Renal cortical epithelial cell (primary cell): ENCODE measurements around the gene PGLYRP1. TPM values are rescaled to one million over a fixed set of nuclear protein-coding genes. Genes with fewer than 3 reads are reported as not detected.

Source experiments
- DNase-seq: peaks from one replicate; pipeline ENCODE4 v3.0.0-alpha.2; 2011; ENCODE audit warnings: low read depth
- total RNA-seq: library from RNA; depleted of rRNA; stranded (reverse); fragments of >200 nt; gene quantifications from 2 replicates; pipeline ENCODE4 v1.2.3, GENCODE V29; 2014

The PGLYRP1 gene, protein sequence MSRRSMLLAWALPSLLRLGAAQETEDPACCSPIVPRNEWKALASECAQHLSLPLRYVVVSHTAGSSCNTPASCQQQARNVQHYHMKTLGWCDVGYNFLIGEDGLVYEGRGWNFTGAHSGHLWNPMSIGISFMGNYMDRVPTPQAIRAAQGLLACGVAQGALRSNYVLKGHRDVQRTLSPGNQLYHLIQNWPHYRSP
- not detected in 2 replicates for total RNA-seq

DNA sequence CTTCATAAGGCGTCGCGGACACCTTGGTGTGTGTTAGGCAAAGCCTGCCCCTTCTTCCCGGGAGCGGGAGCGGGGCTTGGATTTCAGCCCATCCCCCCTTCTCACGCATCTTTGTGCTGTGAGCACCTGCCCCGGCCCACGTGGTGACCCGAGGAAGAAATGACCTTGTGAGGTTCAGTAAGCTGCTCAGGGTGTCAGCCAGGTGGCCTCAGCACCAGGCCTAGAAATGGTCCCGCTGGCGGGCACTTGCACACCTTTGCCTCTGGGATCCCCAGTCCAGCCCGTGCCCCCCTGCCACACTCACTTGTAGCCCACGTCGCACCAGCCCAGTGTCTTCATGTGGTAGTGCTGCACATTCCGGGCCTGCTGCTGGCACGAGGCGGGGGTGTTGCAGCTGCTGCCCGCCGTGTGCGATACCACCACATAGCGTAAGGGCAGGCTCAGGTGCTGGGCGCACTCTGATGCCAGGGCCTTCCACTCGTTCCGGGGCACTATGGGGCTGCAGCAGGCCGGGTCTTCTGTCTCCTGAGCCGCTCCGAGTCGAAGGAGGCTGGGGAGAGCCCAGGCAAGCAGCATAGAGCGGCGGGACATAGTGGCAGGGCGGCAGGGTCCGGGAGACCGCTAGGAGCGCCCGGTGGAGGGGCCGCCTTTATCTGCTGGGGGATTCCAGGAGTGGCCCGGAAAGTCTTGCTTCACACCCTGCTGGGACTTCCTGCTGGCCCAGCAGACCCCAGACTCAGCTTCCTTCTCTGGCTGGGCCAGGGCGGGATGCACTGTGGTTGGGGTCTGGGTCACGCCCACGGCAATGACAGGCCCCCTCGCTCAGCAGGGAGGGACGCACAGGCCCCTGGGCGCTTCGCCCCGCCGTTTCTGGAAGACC, at the start of gene PGLYRP1:
Gene PGLYRP1, minus strand, starts transcription at position 623 of the 880 bp plus-strand sequence. Its CDS starts 32 bp downstream, at position 591.
- no peak for DNase-seq

DNA sequence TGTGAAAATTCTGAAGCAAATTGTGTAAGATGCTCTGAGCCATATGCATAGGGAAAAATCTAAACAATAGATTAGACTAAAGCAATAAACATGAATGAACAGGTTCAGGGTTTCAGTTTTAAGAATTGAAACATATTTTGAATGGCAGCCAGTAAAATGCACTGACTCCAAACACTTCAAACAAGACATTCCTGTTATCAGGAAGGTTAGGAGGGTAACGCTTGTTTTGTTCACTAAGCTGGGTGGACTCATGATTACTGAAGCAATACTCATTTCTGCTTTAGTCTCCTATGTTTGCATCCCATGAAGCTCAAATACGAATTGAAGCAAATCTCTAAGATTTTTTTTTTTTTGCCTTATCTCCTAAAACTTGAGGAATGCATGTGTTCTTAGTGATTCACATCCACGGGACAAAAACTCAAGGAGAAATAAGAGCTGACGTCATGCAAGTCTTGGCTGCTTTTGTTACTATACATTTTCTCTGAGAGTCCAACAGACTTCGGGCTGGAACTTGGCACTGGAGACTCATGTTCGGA, 47.0 kb upstream of the PGLYRP1 start:
- DNase-seq, result no peak

DNA sequence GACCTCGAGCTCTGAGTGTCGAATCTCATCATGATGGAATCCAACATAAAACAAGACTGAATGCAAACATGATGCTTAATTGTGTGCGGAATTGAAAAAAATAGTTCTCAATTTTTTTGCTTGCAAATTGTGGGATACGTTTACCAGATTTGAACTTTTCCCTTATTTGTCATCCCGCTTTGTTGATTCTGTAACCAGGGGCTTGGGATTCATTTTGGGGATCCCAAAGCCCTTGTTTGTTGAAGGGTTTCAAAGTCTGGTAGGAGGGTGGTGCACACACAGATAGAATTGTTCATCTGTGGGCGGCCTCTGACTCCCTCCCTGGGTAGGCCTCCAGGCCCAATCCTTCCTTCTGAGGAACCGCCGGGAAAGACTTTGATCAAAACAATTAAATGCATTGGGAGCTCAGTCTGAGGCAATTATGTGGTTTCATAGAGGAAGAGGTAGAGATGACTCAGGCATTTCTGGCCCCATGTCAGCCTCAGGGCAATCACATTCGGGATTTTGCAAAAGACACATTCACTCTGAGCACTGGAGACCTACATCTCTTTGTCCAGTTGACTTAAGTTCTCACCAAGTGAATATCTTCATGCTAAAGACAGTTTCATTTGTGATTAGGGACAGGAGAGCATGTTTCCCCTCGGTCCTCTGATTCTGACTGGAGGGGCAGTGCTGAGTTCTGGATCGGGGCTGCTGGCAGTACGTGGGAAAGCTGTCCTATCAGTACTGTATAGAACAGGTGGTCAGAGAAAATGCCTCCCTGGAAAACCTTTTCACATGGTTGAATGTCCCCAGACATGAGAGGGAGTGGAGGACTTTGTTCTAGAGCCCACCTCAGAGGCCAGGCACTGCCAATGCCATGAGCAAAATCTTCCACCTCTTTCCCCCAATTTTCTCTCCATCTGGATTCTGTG, 45.7 kb upstream of the PGLYRP1 start:
- peak; percentile 92 for DNase-seq

DNA sequence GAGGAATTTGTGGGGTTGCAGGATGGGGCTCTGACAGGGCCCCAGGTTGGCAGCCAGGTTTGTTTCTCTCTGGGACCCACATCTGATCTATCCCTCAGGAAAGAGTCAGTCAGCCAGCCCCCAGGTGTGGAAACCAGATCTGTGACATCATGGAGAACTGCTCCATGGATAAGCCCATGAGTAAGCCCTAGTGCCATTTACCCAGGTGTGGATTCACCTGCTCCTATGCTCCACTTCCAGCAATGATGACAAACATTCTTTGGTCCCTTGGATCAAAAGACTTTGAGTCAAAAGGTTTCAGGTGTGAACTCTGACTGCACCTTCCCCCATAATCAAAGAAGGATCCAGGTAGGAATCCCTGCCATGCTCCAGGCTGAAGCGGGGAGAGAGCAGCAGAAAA, 44.8 kb upstream of the PGLYRP1 start:
- no peak for DNase-seq

DNA sequence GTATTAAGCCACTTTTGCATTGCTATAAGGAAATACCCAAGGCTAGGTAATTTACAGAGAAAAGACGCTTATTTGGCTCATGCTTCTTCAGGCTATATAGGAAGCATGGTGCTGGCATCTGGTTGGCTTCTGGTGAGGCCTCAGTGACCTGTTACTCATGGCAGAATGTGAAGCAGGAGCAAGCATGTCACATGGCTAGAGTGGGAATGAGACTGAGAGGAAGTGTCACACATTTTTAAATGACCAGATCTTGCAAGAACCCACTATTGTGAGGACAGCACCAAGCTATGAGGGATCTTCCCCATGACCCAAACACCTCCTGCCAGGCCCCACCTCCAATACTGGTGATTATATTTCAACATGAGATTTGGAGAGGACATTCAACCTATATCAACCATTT, 43.6 kb upstream of the PGLYRP1 start:
- no peak for DNase-seq

DNA sequence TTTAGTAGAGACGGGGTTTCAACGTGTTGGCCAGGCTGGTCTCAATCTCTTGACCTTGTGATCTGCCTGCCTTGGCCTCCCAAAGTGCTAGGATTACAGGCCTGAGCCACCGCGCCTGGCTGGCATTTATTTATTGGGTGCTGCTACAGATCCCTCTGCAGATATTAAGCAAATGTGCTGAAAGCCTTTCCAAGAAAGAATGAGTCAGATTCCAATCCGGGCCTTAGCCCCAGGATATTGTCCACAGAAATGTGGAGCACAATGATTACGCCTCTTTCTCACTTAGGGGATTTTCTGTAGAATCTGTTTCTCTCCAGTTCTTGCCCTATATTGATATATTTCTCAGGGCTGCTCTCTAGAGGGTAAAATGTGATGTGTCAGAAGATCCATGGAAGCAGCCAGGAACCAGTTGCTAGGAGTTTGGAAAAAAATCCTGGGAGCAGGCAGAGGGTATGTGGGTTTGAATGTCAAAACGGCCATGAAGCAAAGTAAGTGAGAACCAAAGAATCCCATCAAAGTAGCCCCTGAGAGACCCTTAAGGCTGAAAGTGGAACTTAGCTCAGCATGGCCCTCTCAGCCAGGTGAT, 42.7 kb upstream of the PGLYRP1 start:
- peak; percentile 51 for DNase-seq

DNA sequence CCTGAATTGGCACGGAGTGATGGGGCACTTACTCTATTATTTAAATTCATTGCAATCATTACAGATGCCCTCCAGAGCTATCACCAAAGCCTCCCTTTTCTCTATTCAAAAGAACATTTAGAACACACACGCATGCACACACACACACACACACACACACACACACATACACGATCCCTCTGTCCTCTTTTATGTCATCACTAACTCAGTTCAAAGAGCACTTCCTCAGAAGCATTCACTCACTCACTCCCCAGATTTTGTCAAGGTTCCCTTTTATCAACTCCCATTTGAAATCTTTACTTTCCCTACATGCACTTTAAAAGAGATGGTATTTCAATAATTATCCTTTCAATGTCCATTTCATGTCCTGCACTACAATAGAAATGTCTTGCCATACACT, 40.3 kb upstream of the PGLYRP1 start:
- DNase-seq, result no peak

DNA sequence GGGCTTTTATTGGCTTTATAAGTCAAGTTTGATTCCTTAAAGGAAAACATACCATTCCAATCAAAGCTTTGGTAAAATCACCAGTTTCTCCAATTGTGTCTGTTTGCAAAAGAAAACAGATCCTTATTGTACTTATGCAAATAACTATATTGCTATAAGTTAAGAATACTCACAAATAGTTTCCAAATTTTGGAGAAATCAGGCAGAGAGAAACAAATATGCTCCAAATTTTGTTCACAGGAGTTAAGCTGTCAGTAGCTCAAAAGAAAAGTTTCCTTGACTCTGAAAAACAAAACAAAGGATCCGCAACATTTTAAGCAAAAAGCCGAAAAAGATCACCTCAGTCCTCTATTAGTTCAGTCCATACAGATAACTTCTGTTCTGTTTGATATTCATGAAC, 37.2 kb upstream of the PGLYRP1 start:
- no peak for DNase-seq

DNA sequence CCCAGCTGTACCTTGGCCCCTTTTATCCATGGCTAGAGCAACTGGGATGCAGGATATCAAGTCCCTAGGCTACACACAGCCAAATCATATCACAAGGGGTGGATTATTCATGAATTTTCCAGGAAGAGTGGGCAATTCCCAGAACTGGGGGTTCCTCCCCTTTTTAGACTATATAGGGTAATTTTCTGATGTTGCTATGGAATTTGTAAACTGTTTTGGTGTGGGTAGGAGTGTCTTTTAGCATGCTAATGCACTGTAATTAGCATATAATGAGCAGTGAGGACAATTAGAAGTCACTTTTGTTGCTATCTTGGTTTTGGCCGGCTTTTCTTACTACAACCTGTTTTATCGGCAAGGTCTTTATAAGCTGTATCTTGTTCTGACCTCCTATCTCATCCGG, 35.9 kb upstream of the PGLYRP1 start:
- DNase-seq, result no peak

DNA sequence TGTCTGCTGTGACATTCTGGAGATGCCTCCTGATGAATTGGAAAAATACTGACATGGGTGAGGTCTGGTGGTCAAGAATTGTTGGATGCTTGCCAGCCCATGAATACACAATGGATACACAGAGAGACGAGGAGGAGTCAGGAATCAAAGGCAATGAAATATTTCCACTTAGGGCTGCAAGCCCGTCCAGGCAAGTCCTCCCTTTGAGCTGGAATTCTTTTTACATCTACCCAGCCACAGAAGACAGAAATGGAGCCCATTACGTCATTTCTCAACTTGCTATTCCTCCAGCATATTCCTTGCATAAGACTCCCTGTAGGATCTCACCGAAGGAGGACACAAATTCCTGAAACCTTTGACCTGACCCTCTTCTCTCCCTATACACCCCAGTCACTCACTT, 33.7 kb upstream of the PGLYRP1 start:
- peak; percentile 19 for DNase-seq

DNA sequence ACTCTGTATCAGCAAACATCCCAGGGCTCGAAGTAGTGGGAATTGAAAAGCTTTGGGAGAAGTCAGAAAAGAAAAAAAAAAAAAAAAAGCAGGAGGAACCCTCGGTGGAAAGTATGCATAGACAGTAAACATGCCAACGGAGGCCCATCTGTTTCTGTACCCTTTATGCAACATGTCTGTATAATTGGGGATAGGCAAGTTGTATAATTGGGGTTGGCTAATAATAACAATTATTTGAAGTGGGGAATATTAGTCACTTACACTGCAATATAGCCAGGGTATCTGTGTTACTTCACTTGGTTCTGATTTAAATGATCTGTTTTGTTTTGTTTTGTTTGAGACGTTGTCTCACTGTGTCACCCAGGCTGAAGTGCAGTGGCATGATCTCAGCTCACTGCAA, 30.0 kb upstream of the PGLYRP1 start:
- no peak for DNase-seq

DNA sequence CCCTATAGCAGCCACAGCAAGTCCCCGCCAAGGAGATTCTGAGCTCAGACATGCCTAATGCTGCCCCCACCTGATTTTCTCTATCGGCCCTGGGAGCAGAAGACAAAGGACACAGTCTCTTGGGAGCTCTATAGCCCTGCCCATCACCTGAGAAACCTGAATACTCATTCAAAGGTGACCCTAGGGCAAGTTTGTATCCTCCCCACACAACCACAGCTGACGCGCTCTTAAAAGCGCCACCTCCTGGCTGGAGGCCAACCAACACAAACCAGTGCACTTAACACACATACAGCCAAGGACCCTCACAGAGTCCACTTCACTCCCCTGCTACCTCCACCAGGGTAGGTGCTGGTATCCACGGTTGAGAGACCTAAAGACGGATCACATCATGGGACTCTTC, 26.7 kb upstream of the PGLYRP1 start:
- no peak for DNase-seq

DNA sequence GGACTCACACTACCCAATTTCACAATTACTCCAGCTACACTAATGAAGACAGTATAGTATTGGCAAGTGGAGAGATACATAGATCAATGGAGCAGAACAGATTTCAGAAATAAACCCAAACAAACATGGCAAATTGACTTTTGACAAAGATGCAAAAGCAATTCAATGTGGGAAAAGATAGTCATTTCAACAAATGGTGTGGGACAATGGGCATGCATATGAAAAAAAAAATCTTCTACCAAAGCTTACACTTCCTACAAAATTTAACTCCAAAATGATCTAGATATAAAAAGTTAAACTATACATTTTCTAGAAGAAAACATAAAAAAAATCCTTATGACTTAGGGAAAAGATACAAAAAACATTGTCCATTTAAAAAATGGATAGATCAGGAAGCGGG, 20.7 kb upstream of the PGLYRP1 start:
- DNase-seq, result no peak

DNA sequence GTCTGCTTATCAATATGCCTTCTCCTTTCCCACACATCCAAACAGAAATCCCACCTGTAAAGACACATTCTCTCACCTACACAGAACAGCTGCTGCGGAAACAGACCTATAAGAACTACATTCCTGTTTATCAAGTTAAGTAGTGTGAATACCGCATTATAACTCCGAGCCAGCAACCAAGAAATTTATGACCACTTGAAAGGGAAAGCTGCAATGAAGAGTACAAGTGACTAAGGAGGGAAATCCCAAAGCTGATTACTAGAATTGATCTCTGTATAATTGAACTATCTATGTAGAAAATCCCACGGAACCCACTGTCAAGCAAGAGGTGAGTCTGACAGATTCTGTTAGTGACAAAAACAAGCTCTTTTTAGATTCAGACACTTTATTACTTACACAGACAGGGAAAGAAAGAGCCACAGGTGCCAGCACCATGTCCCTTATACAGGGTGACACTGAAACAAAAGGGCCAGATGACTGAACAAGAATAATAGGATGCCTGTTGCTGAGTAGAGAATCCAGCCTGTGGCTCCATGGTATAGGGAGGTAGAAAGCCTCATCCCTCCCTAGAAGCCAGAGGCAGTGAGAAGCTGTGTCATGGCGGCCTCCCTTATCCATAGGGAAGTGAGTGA, 19.5 kb upstream of the PGLYRP1 start:
- DNase-seq, result no peak

DNA sequence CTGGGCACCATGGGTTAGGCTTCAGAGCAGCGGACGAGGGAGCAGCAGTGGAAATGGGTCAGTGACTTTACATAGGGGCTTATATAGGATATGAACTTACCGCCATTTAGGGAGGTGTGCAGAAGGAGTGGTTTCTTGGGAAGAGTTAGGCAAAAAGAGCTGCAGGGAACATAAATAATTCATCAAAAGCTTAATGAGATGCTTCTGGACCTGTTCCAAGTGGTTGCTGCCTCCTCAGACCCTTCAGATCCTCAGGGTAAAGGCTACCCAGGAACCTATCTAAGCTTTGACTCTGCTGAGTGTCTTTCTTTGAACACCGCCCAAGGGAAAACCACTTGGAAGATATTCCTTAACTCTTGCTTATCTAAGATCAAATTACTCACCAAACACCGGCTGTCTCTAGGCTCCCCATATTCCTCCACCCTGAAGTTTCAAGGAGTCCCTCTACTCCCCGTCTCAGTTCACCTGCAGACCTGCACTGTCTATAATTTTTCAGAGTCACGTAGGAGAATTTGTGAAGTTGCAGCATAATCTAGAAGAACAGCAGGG, 18.2 kb upstream of the PGLYRP1 start, which contains the start of gene IGFL4:
Gene IGFL4, minus strand, starts transcription at position 51 of the 549 bp plus-strand sequence. Its CDS starts 40 bp downstream, at position 11.
- DNase-seq, result no peak

DNA sequence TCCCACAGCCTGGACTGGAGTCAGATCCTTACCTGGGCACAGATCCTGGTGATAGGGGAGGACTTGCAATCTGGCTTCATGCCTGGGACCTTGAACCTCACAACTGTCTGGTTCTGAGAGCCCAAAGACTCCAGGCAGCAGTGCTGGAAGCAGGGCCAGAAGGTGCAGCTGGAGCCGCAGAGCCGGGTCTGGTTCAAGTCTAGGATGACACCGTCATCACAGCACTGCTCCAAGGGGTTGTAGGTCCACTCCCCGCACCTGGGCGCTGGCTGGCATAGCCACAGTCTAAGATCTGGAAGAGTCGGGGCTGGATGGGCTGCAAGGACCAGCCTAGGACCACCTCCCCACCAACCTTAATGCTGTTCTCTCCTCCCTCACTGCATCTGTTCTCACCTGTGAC, 17.3 kb upstream of the PGLYRP1 start:
- DNase-seq, result no peak

DNA sequence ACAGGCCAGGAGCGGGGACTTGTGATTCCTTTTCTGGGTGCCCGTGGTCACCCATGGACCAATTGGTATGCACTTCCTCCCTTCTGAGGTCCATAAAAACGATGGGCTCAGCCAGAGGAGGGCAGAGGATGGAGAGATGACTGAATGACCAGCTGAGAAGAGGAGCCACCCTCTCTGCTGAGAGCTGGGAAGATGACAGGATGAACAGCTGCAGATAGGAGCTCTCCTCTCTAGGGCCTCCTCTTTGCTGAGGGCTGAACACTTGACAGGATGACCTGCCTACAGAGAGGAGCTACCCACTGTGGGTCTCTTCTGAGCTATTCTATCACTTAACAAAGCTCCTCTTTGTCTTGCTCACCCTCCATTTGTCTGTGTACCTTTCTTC, 13.9 kb upstream of the PGLYRP1 start:
- DNase-seq, result no peak

DNA sequence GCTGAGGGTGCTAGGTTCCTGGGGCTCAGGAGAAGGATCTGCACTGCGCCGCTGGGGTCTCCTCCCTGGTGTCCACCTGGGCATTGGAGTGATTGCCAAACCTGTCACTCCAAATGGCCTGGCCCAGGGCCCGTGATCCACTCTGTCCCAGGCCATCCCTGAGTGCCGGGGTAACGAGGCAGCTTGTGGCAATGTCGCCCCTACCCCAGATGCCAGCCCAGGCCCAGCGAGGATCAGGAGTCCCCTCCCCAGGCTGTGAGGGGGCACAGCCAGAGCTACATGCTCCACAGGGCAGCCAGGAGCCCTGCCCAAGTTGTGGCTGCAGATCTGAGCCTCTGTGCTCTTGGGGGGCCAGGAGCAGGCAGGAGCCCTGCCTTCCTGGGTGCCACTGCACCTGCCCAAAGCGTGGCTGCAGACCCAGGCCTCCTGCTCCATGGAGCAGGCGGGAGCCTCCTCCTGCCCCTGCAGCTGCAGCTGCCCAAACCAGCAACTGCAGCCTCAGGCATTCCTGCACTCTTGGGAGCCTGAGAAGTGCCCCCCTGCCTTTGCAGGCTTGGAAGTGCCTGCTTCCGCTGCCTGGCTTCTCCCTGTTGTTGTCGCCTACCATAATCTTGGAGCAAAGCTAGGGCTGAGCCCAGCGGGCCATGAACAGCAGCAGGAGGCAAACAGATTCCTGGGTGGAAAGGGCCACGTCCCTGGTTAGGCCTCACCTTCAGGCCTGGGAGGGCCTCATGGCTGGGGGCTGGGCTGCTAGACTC, 13.3 kb upstream of the PGLYRP1 start:
- no peak for DNase-seq

DNA sequence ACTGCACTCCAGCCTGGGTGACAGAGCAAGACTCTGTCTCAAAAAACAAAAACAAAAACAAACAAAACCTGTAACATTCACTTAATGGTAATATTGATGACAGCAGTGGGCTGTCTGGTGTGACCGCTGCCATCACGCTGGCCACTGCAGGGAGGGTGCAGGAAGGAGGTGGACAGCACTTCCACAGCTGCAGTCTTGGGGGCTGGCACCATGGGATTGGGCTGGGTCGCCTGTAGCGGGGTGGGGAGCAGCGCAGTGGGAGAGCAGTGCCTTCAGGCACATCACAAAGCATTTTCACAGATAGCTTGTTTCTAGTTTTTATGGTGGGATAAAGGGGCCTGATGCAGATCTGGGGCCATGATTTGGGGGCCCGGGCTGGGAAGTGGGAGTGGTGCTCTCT, 12.7 kb upstream of the PGLYRP1 start:
- no peak for DNase-seq

DNA sequence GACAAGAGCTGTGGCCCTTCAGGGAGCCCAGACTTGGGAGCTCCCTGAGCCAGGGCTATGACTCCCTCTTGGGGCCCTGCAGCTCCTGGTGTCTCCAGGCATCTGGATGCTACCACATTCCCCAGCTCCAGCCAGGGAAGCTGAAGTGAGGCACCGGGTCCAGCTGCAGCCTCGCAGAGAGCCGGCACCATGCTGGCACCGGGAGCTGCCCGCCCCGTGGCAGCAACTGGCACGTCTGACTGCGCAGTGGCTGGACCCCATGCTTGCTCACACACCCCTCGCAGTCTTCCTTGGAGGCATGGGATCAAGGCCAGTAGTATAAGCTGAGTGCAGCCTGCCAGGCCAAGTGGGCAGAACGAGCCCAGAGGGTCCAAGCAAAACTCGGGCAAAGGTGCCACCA, 10.5 kb upstream of the PGLYRP1 start:
- DNase-seq, result no peak
